ENCODE measurements around the gene VAPB. TPM values are rescaled to one million over a fixed set of nuclear protein-coding genes. Genes with fewer than 3 reads are reported as not detected.

VAPB gene
- total RNA-seq, 1 experiment from 2014 or later = 61.2 TPM

GRCh38 chr20:58485393-58485792 is 96.4 kb downstream of the VAPB start:
- CTCF ChIA-PET = interaction anchor here (0.9 kb wide), 1 partner anchor 12 kb away, joined by 4 read pairs; no protein-coding TSS in a partner anchor
- Mint-ChIP-seq H3K36me3 (ENCODE audit: insufficient read depth, unreplicated experiment) (peaks cover 5% of the 10 kb centered on the region), H3K27ac (ENCODE audit: low read depth, unreplicated experiment) (no peak overlapping the region), H3K4me3 (ENCODE audit: unreplicated experiment) (no peak overlapping the region), H3K9me3 (ENCODE audit: unreplicated experiment) (peaks cover 27% of the 10 kb centered on the region), H3K27me3 (ENCODE audit: insufficient read depth, unreplicated experiment) (peaks cover 3% of the 10 kb centered on the region), H3K4me1 (ENCODE audit: insufficient read depth, unreplicated experiment) (no peaks in the 10 kb centered on the region)
- no TSS peak for BruUV-seq (replicated peaks)
- intact Hi-C loops (cut with micrococcal nuclease) = no loop called here
- POLR2A ChIA-PET = no interaction called here
- DNase-seq (ENCODE audit: unreplicated experiment) = no peak
- no peak for TF ChIP-seq CTCF (IDR thresholded peaks at IDR 0.05; ENCODE audit: unreplicated experiment)

- H3K4me3 Mint-ChIP-seq (ENCODE audit: unreplicated experiment) = no peak overlapping the region
- ChIA-PET CTCF (interaction anchor here (0.6 to 0.9 kb wide), 2 partner anchors 11 to 54 kb away, joined by 3 to 4 read pairs; no protein-coding TSS in a partner anchor), POLR2A (interaction anchor here (0.7 kb wide), 1 partner anchor 132 kb away, joined by 4 read pairs; no protein-coding TSS in a partner anchor)
- peaks cover 27% of the 10 kb centered on the region for H3K9me3 Mint-ChIP-seq (ENCODE audit: unreplicated experiment)
- TF ChIP-seq CTCF (IDR thresholded peaks at IDR 0.05; ENCODE audit: unreplicated experiment) = no peak
- H3K36me3 Mint-ChIP-seq (ENCODE audit: insufficient read depth, unreplicated experiment) = peaks cover 5% of the 10 kb centered on the region
- intact Hi-C loops (cut with micrococcal nuclease) = no loop called here
- no peaks in the 10 kb centered on the region for H3K4me1 Mint-ChIP-seq (ENCODE audit: insufficient read depth, unreplicated experiment)
- no peak for DNase-seq (ENCODE audit: unreplicated experiment)
- BruUV-seq (replicated peaks) = no TSS peak
- H3K27ac Mint-ChIP-seq (ENCODE audit: low read depth, unreplicated experiment) = no peak overlapping the region
- H3K27me3 Mint-ChIP-seq (ENCODE audit: insufficient read depth, unreplicated experiment) = peaks cover 12% of the 10 kb centered on the region
Observed at GRCh38 chr20:58486207-58486606, 97.2 kb downstream of the VAPB start.

GRCh38 chr20:58492074-58492718 is 103.2 kb downstream of the VAPB start:
- Mint-ChIP-seq H3K27ac (ENCODE audit: low read depth, unreplicated experiment) (no peak overlapping the region), H3K4me1 (ENCODE audit: insufficient read depth, unreplicated experiment) (no peaks in the 10 kb centered on the region), H3K4me3 (ENCODE audit: unreplicated experiment) (no peak overlapping the region), H3K36me3 (ENCODE audit: insufficient read depth, unreplicated experiment) (no peaks in the 10 kb centered on the region), H3K27me3 (ENCODE audit: insufficient read depth, unreplicated experiment) (peaks cover 27% of the 10 kb centered on the region), H3K9me3 (ENCODE audit: unreplicated experiment) (peaks cover 8% of the 10 kb centered on the region)
- POLR2A ChIA-PET = interaction anchor here (0.5 kb wide), 1 partner anchor 924 kb away, joined by 4 read pairs; no protein-coding TSS in a partner anchor
- DNase-seq (ENCODE audit: unreplicated experiment) = no peak
- intact Hi-C loops (cut with micrococcal nuclease) = no loop called here
- CTCF ChIA-PET = interaction anchor here (0.5 kb wide), 1 partner anchor 946 kb away, joined by 3 read pairs; no protein-coding TSS in a partner anchor
- BruUV-seq (replicated peaks) = no TSS peak
- no peak for TF ChIP-seq CTCF (IDR thresholded peaks at IDR 0.05; ENCODE audit: unreplicated experiment)

GRCh38 chr20:58492795-58493524 is 103.9 kb downstream of the VAPB start:
- Mint-ChIP-seq H3K4me3 (ENCODE audit: unreplicated experiment) (no peak overlapping the region), H3K27me3 (ENCODE audit: insufficient read depth, unreplicated experiment) (peaks cover 27% of the 10 kb centered on the region)

More at GRCh38 chr20:58492795-58493524, 103.9 kb downstream of the VAPB start:
- H3K36me3 Mint-ChIP-seq (ENCODE audit: insufficient read depth, unreplicated experiment) = no peaks in the 10 kb centered on the region
- no peak overlapping the region for H3K27ac Mint-ChIP-seq (ENCODE audit: low read depth, unreplicated experiment)
- BruUV-seq (replicated peaks) = no TSS peak
- intact Hi-C loops (cut with micrococcal nuclease) = no loop called here
- ChIA-PET CTCF (no interaction called here), POLR2A (no interaction called here)
- no peak for TF ChIP-seq CTCF (IDR thresholded peaks at IDR 0.05; ENCODE audit: unreplicated experiment)
- peaks cover 8% of the 10 kb centered on the region for H3K9me3 Mint-ChIP-seq (ENCODE audit: unreplicated experiment)
- H3K4me1 Mint-ChIP-seq (ENCODE audit: insufficient read depth, unreplicated experiment) = no peaks in the 10 kb centered on the region
- DNase-seq (ENCODE audit: unreplicated experiment) = no peak
